GM19372 (cell line): ENCODE results near the gene IL17B.

Source experiments
- ATAC-seq: cut with Tn5 transposase; IDR thresholded peaks from one replicate; pipeline ENCODE4 v1.9.1; 2021; ENCODE audit warnings: mild to moderate bottlenecking, low read depth, moderate library complexity; ENCODE audit not compliant: unreplicated experiment

The IL17B gene, protein sequence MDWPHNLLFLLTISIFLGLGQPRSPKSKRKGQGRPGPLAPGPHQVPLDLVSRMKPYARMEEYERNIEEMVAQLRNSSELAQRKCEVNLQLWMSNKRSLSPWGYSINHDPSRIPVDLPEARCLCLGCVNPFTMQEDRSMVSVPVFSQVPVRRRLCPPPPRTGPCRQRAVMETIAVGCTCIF

DNA sequence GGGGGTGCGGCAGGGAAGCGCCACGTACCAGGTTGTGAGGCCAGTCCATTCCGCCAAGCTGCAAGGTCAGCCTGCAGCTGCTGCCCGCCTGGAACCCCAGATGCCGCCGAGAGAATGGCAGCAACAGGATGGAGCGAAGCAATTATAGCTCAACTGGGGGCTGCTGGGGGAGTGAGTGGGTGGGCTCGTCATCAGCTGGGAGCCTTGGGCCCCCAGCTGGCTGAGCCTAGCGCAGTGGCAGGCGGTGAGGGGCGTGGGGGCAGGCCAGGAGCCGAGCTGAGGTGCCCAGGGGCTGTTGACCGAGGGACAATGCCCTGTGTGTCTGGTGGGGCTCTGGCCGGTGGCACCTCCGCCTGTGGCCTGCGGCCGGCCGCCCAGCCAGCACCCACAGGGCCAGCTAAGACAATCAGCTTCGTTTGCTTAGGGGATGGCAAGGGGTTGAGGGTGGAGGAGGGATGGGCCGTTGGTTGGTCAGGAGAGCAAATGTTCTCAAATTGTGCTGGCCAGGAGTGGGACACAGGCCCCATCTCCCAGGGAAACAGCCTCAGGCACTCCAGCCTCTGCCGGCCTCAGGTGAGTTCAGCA lies at the start of gene IL17B:
Gene IL17B, minus strand, starts transcription at position 116 of the 585 bp plus-strand sequence. Its CDS starts 67 bp downstream, at position 49.
- ATAC-seq: no peak

DNA sequence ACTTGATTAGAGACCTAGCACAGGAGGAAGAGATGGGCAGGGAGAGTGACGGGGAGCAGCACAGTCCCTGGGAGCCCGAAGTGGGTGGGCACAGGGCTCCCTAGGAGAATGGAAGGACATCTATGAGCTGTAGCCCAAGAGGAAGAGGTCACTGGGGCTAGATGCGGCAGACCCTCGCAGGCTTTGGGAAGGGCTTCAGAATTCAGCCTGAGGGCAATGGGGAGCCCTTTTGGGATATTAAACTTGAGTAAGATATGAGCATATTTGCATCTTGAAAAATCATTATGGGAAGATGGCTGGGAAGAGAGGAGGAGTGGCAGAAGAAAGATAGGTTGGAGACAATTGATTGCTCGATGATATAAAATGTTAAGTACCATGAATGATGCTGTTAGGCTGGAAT lies 48.9 kb upstream of the IL17B start:
- ATAC-seq: no peak

DNA sequence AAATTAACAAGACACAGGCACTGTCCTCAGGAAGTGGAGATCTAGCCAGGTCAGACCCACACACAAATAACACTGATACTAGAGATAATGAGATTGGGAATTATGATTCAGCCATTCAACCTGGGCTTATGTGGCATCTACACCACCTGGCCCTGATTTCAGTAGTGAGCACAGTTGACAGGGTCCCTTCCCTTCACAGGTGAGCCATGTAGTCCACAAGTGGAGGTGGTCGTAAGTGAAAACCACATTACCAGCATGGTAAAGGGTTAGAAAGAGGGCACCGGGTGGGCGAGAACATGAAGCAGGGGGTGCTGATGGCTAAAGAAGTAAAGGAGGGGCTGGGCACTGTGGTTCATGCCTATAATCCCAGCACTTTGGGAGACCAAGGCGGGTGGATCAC lies 48.3 kb upstream of the IL17B start:
- ATAC-seq: no peak

DNA sequence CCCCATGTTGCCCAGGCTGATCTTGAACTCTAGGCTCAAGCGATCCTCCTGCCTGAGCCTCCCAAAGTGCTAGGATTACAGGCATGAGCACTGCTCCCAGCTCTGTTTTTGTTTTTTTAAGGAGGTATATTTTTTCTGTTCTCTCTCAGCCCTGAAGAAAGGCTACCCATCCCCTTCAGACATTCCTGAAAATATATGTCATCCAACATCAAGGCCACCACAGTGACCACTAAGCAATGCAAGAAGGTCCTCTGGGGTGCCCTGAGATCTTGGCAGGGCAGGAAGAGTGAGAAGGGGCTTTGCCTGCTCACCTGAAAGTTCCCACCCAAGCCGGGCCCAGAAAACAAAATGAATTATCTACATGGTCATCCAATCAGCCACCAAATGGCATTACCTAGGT lies 47.8 kb upstream of the IL17B start:
- ATAC-seq: no peak

DNA sequence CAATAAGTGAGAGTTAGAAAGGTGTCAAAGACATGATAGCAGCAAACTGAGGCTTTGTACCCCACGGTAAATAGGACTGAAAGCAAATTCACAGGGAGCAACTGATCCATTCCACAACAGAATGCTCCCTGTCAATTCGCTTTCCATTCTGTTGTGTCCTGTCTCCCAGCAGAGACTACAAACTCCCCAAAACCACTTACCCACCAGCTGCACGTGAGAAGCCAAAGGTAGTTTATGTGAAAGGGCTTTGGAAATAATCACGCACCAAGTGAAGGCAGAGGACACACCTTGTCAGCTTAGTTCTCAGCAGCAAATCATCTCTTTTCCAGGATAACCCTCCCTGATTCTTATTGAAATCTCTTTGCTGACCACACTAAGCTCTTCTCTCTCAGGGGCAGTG lies 46.6 kb upstream of the IL17B start:
- ATAC-seq: no peak

DNA sequence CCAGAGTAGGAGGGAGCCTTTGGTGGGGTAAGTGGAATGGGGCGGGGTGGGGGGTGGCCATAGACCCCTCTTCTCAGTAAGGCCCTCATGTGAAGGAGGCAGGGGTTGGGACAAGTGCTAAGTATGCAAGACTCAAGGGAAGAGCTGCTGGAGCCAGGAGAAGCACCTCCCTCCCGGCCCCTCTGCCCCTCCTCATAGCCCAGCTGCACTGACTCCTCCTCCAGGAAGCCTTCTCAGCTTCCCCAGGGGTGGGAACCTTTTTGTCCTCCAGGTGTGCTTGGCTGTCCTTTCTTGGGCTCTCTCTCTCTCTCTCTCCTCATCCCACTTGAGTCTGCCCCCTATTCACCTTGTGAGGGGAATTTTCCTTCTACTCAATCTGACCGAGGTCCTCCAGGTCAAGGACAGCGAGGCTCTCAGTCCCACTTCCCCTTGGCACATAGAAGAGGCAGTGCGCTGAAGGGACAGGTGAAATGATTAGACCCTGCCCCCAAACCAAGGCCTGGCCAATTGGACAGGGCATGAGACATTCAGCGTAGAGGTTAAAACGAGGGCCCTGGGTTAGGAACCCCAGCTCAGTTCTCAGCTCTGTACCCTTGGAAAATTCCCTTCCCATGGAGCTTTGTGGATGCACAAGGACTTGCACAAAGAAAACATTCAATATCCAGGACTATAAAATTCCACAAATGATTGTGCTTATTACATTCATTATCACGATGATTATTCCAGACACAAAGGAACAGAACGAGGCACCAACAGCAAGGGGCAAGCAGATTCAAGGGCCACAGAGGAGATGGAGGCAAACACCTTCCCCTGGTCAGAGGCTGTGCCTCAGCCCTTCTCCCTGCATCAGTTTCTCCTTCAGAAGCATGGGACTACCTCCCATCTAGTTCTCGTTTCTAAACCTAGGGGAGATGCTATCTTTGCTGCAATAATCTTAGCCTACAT lies 45.6 kb upstream of the IL17B start:
- ATAC-seq: no peak

DNA sequence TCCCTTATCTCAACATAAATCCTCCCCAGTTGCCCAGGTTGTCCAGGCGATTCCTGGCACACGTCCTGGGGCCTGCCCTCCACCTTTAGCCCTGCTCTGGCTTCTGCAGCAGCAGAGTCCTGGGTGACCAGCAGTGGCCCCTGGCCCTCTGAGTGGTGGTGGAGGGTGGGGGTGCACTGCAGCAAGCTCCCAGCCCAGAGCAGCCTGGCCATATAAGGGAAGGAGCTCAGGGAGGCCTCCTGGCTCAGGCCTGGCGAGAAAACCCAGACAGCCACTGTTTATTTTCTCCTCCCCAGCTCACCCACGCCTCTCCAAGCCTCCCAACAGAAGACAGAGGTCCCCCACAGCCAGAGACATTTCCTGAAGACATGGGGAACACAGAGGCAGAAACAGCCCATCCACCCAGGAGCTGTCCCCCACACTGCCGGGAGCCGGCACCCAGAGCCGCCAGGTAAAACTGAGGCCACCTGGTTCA lies 44.7 kb upstream of the IL17B start:
- ATAC-seq: no peak

DNA sequence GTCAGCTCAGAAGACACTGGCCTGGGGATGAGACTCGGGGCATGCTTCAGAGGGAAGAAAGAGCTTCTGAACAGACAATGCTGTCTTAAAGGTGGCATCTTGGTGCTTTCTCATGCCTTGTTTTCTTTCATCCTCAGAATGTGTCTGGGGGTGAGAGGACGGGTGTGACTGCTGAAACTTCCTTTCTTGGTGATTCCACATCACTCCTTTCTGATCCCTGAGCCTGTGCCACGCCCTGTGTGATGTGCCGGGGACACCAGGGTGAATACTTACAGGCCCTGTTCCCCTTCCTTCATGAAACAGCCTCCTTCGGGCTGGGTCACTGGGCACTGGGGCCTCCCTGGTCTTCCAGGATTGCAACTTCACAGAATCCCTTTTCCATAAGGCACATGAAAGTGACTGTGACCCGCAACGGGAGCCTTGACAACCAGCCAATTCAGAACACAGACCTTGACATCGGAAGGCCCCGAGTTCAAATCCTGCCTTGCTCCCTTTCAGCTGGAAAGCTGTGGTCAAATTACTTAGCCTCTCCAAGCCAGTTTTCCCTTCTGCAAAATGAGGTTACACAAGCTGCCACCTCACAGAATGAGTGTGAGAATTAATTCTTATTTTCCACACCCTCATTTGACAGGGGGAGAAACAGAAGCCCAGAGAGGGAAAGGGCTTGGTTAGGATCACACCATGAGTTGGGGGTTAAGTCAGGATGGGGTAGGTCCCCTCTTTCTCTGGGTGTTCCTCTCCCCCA lies 44.1 kb upstream of the IL17B start:
- no peak for ATAC-seq

DNA sequence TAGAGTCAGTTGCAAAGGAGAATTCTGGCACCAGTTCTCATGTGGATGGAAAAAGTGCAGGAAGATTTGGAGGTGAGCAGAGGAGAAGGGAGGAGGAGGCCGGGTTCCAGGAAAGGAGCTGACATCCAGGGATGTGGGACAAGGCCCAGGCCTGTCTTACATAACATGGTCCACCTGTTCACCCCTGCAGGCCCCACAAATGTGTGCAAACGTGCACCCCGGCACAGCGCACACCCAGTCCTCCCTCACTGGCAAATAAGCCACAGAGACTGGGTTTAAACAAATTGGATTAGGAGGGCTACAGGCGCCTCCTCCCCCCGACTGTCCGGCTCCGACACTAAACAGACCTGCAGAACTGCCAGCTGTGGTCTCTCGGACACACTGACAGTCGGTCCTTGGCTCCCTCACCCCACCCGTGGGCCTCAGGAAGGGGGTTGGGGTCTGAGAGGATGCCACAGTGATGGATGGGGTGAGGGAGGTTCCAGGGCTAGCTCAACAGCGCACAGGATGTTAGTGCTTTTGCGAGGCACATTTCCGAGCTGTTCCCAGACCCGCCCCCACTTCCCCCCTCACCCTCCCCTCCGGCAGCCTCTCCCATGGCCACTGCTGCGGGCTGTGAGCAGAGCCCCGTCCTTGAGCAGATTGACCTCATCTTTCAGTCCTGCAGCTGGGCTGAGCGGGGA lies 43.4 kb upstream of the IL17B start:
- no peak for ATAC-seq

DNA sequence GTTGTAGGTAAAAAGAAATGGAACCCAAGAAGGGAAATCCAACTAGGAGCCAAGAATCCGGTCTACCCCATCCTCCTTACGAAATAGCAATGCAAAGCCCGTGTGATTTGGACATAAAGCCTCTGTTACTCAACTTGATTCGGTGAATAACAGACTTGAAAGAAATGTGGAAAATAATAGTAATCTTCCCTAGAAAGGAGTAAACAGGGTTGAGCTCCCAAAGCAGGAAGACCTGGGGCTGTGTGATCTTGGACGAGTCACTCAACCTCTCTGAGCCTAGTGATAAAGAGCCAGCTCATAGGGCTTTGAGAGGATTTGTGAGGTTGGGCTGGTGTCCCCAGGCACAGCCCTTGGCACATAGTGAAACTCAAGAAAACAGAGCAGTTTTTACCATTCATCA lies 42.7 kb upstream of the IL17B start:
- ATAC-seq: no peak

DNA sequence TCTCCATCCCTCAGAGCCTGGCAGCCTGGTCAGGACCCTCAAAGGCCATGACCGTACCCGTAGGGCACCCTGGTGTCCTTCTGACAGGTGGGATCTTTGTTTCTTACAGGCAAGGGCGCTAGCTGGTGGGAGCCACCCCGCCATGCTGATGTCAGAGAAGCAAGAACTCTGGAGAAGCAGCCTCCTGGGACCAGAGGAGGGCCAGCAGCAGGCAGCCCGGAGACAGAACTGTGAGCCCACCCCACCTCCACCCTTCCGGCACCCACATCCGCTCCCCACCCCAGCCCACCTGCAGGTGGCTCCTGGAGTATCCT lies 42.2 kb upstream of the IL17B start:
- no peak for ATAC-seq

DNA sequence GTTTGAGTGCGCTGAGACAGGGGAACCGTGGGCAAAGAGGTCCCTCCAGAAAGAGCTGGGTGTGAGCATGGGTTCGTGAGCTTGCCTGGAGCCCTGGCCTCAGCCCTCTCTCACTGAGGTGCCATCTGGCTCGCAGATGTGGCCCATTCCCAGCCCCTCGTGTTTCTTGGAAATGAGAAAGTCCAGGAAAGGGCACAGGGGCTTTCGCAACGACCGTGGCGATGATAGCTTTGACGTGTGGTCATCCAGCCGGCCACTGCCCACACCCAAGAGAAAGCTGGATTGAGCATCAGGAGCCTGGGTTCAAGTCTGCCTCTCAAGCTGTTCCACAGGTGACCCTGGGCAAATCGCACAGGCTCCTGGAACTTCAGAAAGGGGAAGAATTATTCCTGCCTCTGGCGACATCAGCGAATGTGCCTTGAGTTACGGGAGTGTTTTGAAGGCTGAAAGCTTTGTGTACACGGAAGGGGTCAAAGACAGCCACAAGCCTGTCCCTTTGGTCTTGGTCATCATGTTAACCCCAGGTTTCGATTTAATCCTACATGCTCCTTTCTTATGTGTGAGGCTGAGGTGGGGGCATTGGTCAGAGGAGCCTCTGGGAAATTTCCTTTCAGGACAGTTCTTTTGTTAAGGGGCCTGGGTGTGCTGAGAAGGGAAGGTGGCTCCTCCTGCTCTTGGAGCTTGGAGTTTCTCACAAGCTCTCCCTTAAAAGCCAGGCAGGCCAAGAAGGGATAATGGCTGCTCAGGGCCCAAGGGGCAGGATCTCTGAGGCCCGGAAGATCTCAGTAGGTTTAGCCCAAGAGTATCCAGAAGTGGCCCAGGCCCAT lies 41.7 kb upstream of the IL17B start:
- ATAC-seq: no peak

DNA sequence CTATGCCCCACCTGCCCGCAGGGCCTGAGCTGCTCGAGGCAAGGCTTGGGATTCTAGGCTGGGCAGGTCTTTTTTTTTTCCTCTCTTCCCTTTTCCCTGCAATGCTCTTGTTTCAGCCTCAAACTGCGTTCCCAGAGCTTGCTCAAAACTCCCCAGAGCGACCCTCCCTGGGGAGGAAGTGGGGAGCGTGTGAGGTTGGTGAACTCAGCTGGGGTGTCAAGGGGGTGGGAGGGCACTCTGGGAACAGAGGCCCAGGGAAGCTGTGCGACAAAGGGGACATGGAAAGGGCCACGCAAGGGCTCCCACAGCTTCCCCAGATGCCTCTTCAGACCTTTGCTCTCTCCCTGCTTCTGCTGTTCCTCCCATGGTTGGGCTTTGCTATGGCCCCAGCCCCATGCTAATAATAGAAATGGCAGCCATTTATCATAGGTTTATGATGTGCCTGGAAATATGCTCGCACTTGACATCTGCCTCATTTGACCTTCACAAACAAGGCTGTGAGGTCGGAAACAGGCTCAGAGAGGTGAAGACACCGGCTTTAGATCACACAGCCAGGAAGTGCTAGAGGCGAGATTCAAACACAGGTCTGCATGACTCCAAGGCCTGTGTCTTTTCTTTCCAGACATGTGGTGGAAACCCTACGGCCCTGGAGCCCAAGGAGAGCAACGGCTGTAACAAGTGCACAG lies 40.9 kb upstream of the IL17B start:
- ATAC-seq: no peak

DNA sequence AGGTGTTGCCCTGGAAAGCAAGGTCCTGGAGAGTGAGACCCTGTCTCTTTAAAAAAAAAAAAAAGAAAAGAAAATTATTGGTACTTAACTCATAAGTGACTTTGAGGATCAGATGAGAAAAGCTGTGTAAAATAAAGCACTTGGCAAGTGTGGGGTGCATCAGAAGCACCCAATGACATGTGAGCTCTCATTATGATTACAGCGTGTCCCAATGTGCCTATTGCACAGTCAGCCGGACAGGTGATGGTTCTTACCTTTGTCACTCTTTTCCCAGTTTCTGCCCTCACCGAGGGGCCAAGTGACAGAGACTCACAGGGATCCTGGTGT lies 40.4 kb upstream of the IL17B start:
- no peak for ATAC-seq

DNA sequence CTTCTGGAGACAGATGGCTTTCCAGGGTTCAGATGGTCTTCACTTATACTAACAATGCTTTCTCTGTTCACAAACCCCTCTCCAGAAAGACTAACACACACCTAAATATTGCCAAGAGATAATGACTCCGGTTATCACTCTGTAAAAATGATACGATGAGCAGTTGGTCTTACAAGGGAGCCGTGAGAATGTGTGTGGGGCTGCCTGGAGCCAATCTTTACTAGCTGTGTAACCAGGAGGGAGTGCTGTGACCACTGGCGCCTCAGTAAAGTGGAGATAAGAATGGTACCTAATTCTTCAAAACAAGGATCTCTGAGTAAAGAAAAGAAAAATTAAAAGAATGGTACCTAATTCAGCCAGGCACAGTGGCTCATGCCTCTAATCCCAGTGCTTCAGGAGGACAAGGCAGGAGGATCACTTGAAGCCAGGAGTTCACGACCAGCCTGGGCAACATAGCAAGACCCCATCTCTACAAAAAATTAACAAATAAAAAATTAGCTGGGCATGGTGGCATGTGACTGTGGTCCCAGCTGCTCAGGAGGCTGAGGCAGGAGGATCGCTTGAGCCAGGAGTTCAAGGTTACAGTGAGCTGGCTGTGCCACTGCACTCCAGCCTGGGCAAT lies 39.9 kb upstream of the IL17B start:
- ATAC-seq: no peak

DNA sequence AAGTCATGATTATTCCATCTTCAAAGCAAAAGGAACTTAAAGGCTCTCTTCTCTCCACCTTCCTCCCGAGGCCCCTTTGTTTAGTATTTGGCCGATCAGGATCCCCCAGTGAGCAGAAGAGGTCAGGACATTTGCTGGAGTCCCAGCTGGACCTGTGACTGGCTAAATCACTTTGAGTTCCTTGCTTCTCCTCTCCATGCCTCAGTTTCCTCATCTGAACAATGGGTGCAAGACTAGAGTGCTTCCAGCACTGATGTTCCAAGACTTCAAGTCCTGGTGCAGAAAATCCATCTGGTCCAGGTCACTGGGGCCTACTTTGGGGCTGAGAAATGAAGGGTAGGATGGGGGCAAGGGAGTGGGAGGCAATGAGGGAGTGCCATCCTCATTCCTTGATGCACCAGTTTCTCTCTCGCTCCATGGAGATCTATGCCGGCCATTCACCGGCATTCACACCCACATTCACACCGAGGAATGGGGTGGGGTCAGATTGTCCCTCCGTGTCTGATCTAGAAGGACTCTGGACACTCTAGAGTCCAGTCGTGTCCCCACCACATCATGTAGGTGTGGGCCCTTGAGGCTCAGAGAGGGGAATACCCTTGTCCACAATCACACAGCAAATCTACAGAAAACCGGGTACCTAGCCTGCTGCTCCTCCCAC lies 38.7 kb upstream of the IL17B start:
- no peak for ATAC-seq

DNA sequence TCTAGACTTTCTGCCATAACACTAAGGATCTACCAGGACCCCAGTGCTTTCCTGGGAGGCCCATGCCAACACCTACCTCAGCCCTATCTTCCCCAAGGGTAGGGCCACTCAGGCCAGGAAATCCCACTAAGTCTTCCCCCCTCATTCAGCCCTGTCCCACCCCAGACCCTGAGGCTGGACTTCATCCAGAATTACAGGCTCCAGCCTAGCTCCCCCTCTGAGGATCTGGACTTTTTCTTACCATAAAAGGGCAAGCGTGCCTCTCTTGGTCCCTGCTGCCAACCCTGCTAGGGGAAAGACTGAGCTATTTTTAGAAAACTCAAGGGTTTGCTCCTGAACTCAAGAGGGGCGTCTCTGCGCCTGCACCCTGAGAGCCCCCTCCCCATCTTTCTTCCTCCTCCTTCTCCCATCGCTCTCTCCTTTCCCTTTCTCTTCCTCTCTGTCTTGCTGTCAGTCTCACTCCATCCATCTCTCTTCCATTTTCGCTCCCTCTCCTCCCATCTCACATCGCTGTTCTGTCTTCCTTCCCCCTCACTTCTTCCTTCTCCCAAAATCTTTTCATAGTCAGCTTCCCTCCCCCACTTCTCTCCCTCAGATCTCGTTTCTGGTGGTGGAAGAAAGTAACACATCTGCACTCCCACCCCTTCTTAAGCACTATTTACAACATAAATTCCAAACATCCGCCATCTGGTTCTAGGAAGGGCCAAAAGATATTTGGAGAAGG lies 38.1 kb upstream of the IL17B start:
- no peak for ATAC-seq
